Ovary (tissue), 3 donors: ENCODE data around the gene IGLL1.
"Not testable (repeated sequence)": the region's sequence is repeated elsewhere in the genome, so short reads cannot be mapped to it uniquely, and the experiment has no call there.

Source experiments
- POLR2A ChIP-seq: fragments of 450-650 bp; IDR thresholded peaks from one replicate; pipeline ENCODE4 v1.6.1; 2017; ENCODE audit warnings: antibody characterized with exemption, mild to moderate bottlenecking, moderate library complexity
- TF ChIP-seq, protein P1 (sequence below), 3 donors: fragments of 450-650 bp in 2 of 3; fragments of 200-600 bp in 1 of 3; IDR thresholded peaks; one replicate each; pipeline versions ENCODE4 v1.5.1 to v1.8.0; 2016 to 2022; ENCODE audit warnings: antibody characterized with exemption in 3 of 3, mild to moderate bottlenecking in 1 of 3
- donor health status: DM: no; HTN: no; CAD: no.

DNA sequence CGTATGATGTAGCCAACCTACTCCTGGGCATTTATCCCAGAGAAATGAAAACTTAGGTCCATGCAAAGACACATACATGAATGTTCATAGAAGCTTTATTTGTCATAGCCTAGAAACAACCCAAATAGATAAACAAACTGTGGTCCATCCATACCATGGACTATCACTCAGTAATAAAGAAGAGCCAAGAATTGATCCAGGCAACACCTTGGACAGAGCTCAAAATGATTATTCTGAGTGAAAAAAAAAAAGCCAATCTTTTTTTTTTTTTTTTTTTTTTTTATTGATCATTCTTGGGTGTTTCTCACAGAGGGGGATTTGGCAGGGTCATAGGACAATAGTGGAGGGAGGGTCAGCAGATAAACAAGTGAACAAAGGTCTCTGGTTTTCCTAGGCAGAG, 19.9 kb downstream of the IGLL1 start:
- TF ChIP-seq, protein P1, sequence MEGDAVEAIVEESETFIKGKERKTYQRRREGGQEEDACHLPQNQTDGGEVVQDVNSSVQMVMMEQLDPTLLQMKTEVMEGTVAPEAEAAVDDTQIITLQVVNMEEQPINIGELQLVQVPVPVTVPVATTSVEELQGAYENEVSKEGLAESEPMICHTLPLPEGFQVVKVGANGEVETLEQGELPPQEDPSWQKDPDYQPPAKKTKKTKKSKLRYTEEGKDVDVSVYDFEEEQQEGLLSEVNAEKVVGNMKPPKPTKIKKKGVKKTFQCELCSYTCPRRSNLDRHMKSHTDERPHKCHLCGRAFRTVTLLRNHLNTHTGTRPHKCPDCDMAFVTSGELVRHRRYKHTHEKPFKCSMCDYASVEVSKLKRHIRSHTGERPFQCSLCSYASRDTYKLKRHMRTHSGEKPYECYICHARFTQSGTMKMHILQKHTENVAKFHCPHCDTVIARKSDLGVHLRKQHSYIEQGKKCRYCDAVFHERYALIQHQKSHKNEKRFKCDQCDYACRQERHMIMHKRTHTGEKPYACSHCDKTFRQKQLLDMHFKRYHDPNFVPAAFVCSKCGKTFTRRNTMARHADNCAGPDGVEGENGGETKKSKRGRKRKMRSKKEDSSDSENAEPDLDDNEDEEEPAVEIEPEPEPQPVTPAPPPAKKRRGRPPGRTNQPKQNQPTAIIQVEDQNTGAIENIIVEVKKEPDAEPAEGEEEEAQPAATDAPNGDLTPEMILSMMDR (IDR thresholded peaks at IDR 0.05) = not testable (repeated sequence)
- not testable (repeated sequence) for TF ChIP-seq POLR2A
